ENCODE data around the gene MCRIP2. TPM values are rescaled to one million over a fixed set of nuclear protein-coding genes. Genes with fewer than 3 reads are reported as not detected.

Gene MCRIP2
- total RNA-seq, 1 donor from 2014 or later = 20.4 TPM

GRCh38 chr16:679814-680624 lies 38.4 kb downstream of the MCRIP2 start, which contains the start of gene STUB1:
TSS of gene STUB1 (plus strand) at chr16:680410. CDS start at chr16:680526, 116 bp downstream.
- Histone ChIP-seq H3K27me3 (ENCODE audit: control insufficient read depth in 3 of 3, insufficient read depth in 3 of 3, low read length in 3 of 3) (peaks cover 0 to 13% (median 3%) of the 10 kb centered on the region in 3 donors), H3K4me3 (ENCODE audit: low read length in 3 of 3) (peak within 1 kb of the TSS; percentile 81 to 86 (median 85)), H3K36me3 (ENCODE audit: control insufficient read depth in 3 of 3, insufficient read depth in 3 of 3, low read length in 3 of 3) (peaks cover 16 to 19% (median 18%) of the 10 kb centered on the region in 3 donors), H3K27ac (ENCODE audit: low read depth, low read length) (peak within 1 kb of the TSS; percentile 79), H3K9ac (ENCODE audit: low read depth in 1 of 3, low read length in 3 of 3) (peak within 1 kb of the TSS; percentile 86 to 93 (median 88)), H3K9me3 (ENCODE audit: control insufficient read depth in 3 of 3, low read length in 3 of 3) (no peaks in the 10 kb centered on the region), H3K4me1 (ENCODE audit: control insufficient read depth in 3 of 3, insufficient read depth in 3 of 3, low read length in 3 of 3) (peaks cover 43 to 51% (median 48%) of the 10 kb centered on the region in 3 donors)

GRCh38 chr16:680625-680945 lies 39.0 kb downstream of the MCRIP2 start:
- H3K4me3 ChIP-seq (ENCODE audit: low read length in 3 of 3) = peak overlapping the region; percentile 81 to 86 (median 85)
- H3K4me1 ChIP-seq (ENCODE audit: control insufficient read depth in 3 of 3, insufficient read depth in 3 of 3, low read length in 3 of 3) = peaks cover 43 to 52% (median 50%) of the 10 kb centered on the region in 3 donors
- H3K9ac ChIP-seq (ENCODE audit: low read depth in 1 of 3, low read length in 3 of 3) = peak overlapping the region; percentile 86 to 93 (median 88)
- H3K27me3 ChIP-seq (ENCODE audit: control insufficient read depth in 3 of 3, insufficient read depth in 3 of 3, low read length in 3 of 3) = peaks cover 0 to 9% (median 0%) of the 10 kb centered on the region in 3 donors
- H3K27ac ChIP-seq (ENCODE audit: low read depth, low read length) = peak overlapping the region; percentile 79
- H3K9me3 ChIP-seq (ENCODE audit: control insufficient read depth in 3 of 3, low read length in 3 of 3) = no peaks in the 10 kb centered on the region
- H3K36me3 ChIP-seq (ENCODE audit: control insufficient read depth in 3 of 3, insufficient read depth in 3 of 3, low read length in 3 of 3) = peaks cover 16 to 23% (median 22%) of the 10 kb centered on the region in 3 donors

- Histone ChIP-seq H3K36me3 (ENCODE audit: control insufficient read depth in 3 of 3, insufficient read depth in 3 of 3, low read length in 3 of 3) (peaks cover 16 to 23% (median 22%) of the 10 kb centered on the region in 3 donors), H3K9me3 (ENCODE audit: control insufficient read depth in 3 of 3, low read length in 3 of 3) (no peaks in the 10 kb centered on the region), H3K9ac (ENCODE audit: low read depth in 1 of 3, low read length in 3 of 3) (peak overlapping the region; percentile 86 to 93 (median 88)), H3K4me1 (ENCODE audit: control insufficient read depth in 3 of 3, insufficient read depth in 3 of 3, low read length in 3 of 3) (peaks cover 47 to 55% (median 50%) of the 10 kb centered on the region in 3 donors), H3K27me3 (ENCODE audit: control insufficient read depth in 3 of 3, insufficient read depth in 3 of 3, low read length in 3 of 3) (peaks cover 0 to 7% (median 0%) of the 10 kb centered on the region in 3 donors), H3K4me3 (ENCODE audit: low read length in 3 of 3) (peak overlapping the region; percentile 81 to 86 (median 85)), H3K27ac (ENCODE audit: low read depth, low read length) (peak overlapping the region; percentile 79)
These were observed 39.5 kb downstream of the MCRIP2 start for GRCh38 chr16:680967-681745.

GRCh38 chr16:681746-682427 lies 40.3 kb downstream of the MCRIP2 start:
- peaks cover 0 to 4% (median 0%) of the 10 kb centered on the region in 3 donors for H3K27me3 ChIP-seq (ENCODE audit: control insufficient read depth in 3 of 3, insufficient read depth in 3 of 3, low read length in 3 of 3)
- H3K9ac ChIP-seq (ENCODE audit: low read depth in 1 of 3, low read length in 3 of 3) = peak overlapping the region in 1 of 3 donors; percentile 93
- no peaks in the 10 kb centered on the region for H3K9me3 ChIP-seq (ENCODE audit: control insufficient read depth in 3 of 3, low read length in 3 of 3)
- peak overlapping the region; percentile 10 to 86 (median 85) for H3K4me3 ChIP-seq (ENCODE audit: low read length in 3 of 3)
- peaks cover 16 to 27% (median 26%) of the 10 kb centered on the region in 3 donors for H3K36me3 ChIP-seq (ENCODE audit: control insufficient read depth in 3 of 3, insufficient read depth in 3 of 3, low read length in 3 of 3)
- H3K4me1 ChIP-seq (ENCODE audit: control insufficient read depth in 3 of 3, insufficient read depth in 3 of 3, low read length in 3 of 3) = peaks cover 48 to 60% (median 50%) of the 10 kb centered on the region in 3 donors
- no peak overlapping the region for H3K27ac ChIP-seq (ENCODE audit: low read depth, low read length)

- no peaks in the 10 kb centered on the region for H3K9me3 ChIP-seq (ENCODE audit: control insufficient read depth in 3 of 3, low read length in 3 of 3)
These were observed 41.1 kb downstream of the MCRIP2 start for GRCh38 chr16:682493-683395.

GRCh38 chr16:683396-684070 lies 41.9 kb downstream of the MCRIP2 start:
- H3K9me3 ChIP-seq (ENCODE audit: control insufficient read depth in 3 of 3, low read length in 3 of 3) = no peaks in the 10 kb centered on the region
- H3K9ac ChIP-seq (ENCODE audit: low read depth in 1 of 3, low read length in 3 of 3) = peak overlapping the region; percentile 33 to 79 (median 62)
- no peaks in the 10 kb centered on the region for H3K27me3 ChIP-seq (ENCODE audit: control insufficient read depth in 3 of 3, insufficient read depth in 3 of 3, low read length in 3 of 3)
- no peak overlapping the region for H3K27ac ChIP-seq (ENCODE audit: low read depth, low read length)
- peaks cover 22 to 37% (median 26%) of the 10 kb centered on the region in 3 donors for H3K36me3 ChIP-seq (ENCODE audit: control insufficient read depth in 3 of 3, insufficient read depth in 3 of 3, low read length in 3 of 3)
- peak overlapping the region; percentile 59 to 87 (median 81) for H3K4me3 ChIP-seq (ENCODE audit: low read length in 3 of 3)
- peaks cover 50 to 75% (median 52%) of the 10 kb centered on the region in 3 donors for H3K4me1 ChIP-seq (ENCODE audit: control insufficient read depth in 3 of 3, insufficient read depth in 3 of 3, low read length in 3 of 3)

More at GRCh38 chr16:682493-683395, 41.1 kb downstream of the MCRIP2 start:
- peaks cover 21 to 35% (median 26%) of the 10 kb centered on the region in 3 donors for H3K36me3 ChIP-seq (ENCODE audit: control insufficient read depth in 3 of 3, insufficient read depth in 3 of 3, low read length in 3 of 3)
- H3K27ac ChIP-seq (ENCODE audit: low read depth, low read length) = no peak overlapping the region
- H3K27me3 ChIP-seq (ENCODE audit: control insufficient read depth in 3 of 3, insufficient read depth in 3 of 3, low read length in 3 of 3) = no peaks in the 10 kb centered on the region
- peak overlapping the region in 1 of 3 donors; percentile 79 for H3K9ac ChIP-seq (ENCODE audit: low read depth in 1 of 3, low read length in 3 of 3)
- H3K4me3 ChIP-seq (ENCODE audit: low read length in 3 of 3) = peak overlapping the region in 2 of 3 donors; percentile 81 to 87
- peaks cover 48 to 69% (median 50%) of the 10 kb centered on the region in 3 donors for H3K4me1 ChIP-seq (ENCODE audit: control insufficient read depth in 3 of 3, insufficient read depth in 3 of 3, low read length in 3 of 3)

GRCh38 chr16:684071-684794 lies 42.6 kb downstream of the MCRIP2 start, which contains the start of gene JMJD8:
TSS of gene JMJD8 (minus strand) at chr16:684334. CDS start at chr16:684319, 15 bp downstream.
- Histone ChIP-seq H3K9ac (ENCODE audit: low read depth in 1 of 3, low read length in 3 of 3) (peak within 1 kb of the TSS; percentile 51 to 82 (median 62)), H3K27ac (ENCODE audit: low read depth, low read length) (peak within 1 kb of the TSS; percentile 54), H3K36me3 (ENCODE audit: control insufficient read depth in 3 of 3, insufficient read depth in 3 of 3, low read length in 3 of 3) (peaks cover 22 to 37% (median 26%) of the 10 kb centered on the region in 3 donors), H3K4me3 (ENCODE audit: low read length in 3 of 3) (peak within 1 kb of the TSS; percentile 72 to 87 (median 81)), H3K27me3 (ENCODE audit: control insufficient read depth in 3 of 3, insufficient read depth in 3 of 3, low read length in 3 of 3) (no peaks in the 10 kb centered on the region), H3K4me1 (ENCODE audit: control insufficient read depth in 3 of 3, insufficient read depth in 3 of 3, low read length in 3 of 3) (peaks cover 53 to 82% (median 56%) of the 10 kb centered on the region in 3 donors), H3K9me3 (ENCODE audit: control insufficient read depth in 3 of 3, low read length in 3 of 3) (no peaks in the 10 kb centered on the region)

Data from skeletal muscle tissue (tissue), 4 donors.